ENCODE measurements around the gene SCNN1A.

The SCNN1A gene

GRCh38 chr12:6355491-6356373, 19.6 kb downstream of the SCNN1A start:
- Histone ChIP-seq H3K27me3 (no peaks in the 10 kb centered on the region), H3K27ac (peak overlapping the region; percentile 80), H3K4me3 (ENCODE audit: low read depth in 1 of 2, low read length in 1 of 2) (peak overlapping the region in 1 of 2 experiments; percentile 15), H3K4me1 (ENCODE audit: control insufficient read depth in 1 of 2, insufficient read depth in 1 of 2, low read depth in 1 of 2, low read length in 1 of 2) (peaks cover 62 to 72% of the 10 kb centered on the region in 2 experiments), H3K36me3 (no peaks in the 10 kb centered on the region), H3K9me3 (no peaks in the 10 kb centered on the region)
- TF ChIP-seq, protein P1, sequence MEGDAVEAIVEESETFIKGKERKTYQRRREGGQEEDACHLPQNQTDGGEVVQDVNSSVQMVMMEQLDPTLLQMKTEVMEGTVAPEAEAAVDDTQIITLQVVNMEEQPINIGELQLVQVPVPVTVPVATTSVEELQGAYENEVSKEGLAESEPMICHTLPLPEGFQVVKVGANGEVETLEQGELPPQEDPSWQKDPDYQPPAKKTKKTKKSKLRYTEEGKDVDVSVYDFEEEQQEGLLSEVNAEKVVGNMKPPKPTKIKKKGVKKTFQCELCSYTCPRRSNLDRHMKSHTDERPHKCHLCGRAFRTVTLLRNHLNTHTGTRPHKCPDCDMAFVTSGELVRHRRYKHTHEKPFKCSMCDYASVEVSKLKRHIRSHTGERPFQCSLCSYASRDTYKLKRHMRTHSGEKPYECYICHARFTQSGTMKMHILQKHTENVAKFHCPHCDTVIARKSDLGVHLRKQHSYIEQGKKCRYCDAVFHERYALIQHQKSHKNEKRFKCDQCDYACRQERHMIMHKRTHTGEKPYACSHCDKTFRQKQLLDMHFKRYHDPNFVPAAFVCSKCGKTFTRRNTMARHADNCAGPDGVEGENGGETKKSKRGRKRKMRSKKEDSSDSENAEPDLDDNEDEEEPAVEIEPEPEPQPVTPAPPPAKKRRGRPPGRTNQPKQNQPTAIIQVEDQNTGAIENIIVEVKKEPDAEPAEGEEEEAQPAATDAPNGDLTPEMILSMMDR (IDR thresholded peaks at IDR 0.05), result no peak

DNA sequence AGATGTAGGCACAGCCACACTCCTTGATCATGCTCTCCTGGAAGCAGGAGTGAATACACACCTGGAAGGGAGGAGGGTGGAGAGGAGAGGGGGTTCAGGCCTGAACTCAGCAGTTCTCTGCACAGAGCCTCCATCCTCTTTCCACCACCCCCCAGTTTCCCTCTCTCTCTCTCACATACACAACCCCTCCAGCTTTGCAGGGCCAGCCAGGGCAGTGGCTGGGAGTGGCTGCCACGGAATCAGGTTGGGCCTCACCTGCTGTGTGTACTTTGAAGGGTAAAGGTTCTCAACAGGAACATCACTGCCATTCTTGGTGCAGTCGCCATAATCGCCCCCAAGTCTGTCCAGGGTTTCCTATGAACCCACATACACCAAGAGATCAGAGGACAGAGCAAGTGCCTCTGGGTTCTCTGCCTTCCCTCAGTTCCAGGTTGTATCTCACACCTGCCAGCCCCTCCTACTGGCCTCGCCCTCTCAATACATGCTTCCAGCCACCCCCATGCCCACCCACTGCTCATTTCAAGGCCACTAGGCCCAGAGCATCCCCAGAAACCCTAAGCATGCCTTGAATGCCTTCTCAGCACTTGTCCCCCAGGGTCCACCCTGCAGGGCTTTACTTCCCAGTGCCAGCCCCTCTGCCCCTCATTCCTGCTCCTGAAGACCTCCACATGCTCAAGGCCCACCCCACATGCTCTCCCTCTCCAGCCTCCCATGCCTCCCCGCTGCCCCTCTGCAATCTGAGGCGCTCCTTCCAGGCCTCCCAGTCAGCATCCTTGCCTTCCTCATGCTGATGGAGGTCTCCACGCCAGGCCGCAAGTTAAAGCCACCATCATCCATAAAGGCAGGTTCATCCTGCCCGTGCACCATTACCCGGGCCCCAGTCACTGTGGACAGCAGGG, 20.6 kb downstream of the SCNN1A start:
- Histone ChIP-seq H3K4me1 (ENCODE audit: control insufficient read depth in 1 of 2, insufficient read depth in 1 of 2, low read depth in 1 of 2, low read length in 1 of 2) (peaks cover 62 to 66% of the 10 kb centered on the region in 2 experiments), H3K36me3 (no peaks in the 10 kb centered on the region), H3K9me3 (no peaks in the 10 kb centered on the region), H3K4me3 (ENCODE audit: low read depth in 1 of 2, low read length in 1 of 2) (no peak overlapping the region), H3K27ac (peak overlapping the region; percentile 80), H3K27me3 (no peaks in the 10 kb centered on the region)
- TF ChIP-seq, protein P1 (IDR thresholded peaks at IDR 0.05), result no peak

GRCh38 chr12:6352193-6353173, 22.9 kb downstream of the SCNN1A start:
- no peaks in the 10 kb centered on the region for H3K36me3 ChIP-seq
- H3K9me3 ChIP-seq, result no peaks in the 10 kb centered on the region
- H3K27ac ChIP-seq, result peak overlapping the region; percentile 78
- H3K27me3 ChIP-seq, result no peaks in the 10 kb centered on the region
- TF ChIP-seq, protein P1 (IDR thresholded peaks at IDR 0.05), result no peak
- no peak overlapping the region for H3K4me3 ChIP-seq (ENCODE audit: low read depth in 1 of 2, low read length in 1 of 2)
- peaks cover 53 to 59% of the 10 kb centered on the region in 2 experiments for H3K4me1 ChIP-seq (ENCODE audit: control insufficient read depth in 1 of 2, insufficient read depth in 1 of 2, low read depth in 1 of 2, low read length in 1 of 2)

- H3K4me3 ChIP-seq (ENCODE audit: low read depth in 1 of 2, low read length in 1 of 2), result no peak overlapping the region
- peaks cover 56 to 62% of the 10 kb centered on the region in 2 experiments for H3K4me1 ChIP-seq (ENCODE audit: control insufficient read depth in 1 of 2, insufficient read depth in 1 of 2, low read depth in 1 of 2, low read length in 1 of 2)
- H3K9me3 ChIP-seq, result no peaks in the 10 kb centered on the region
- H3K27me3 ChIP-seq, result no peaks in the 10 kb centered on the region
- peak overlapping the region; percentile 78 for H3K27ac ChIP-seq
- H3K36me3 ChIP-seq, result no peaks in the 10 kb centered on the region
- TF ChIP-seq, protein P1 (IDR thresholded peaks at IDR 0.05), result no peak
These were observed 23.7 kb downstream of the SCNN1A start for GRCh38 chr12:6351622-6352021.

All from neutrophil (primary cell).